ENCODE results near the gene ABCC4.

- TF ChIP-seq NBN (conservative IDR thresholded peaks at IDR 0.05), result no peak
- no peak for TF ChIP-seq HDAC6 (IDR thresholded peaks at IDR 0.05; ENCODE audit: low read depth, low read length)
- TF ChIP-seq NFYB (CRISPR knock-in tag; IDR thresholded peaks at IDR 0.05), result no peak
- TF ChIP-seq SIN3A (IDR thresholded peaks at IDR 0.05; ENCODE audit: borderline replicate concordance, low read depth, low read length), result no peak
- no peak for TF ChIP-seq FOXA3 (CRISPR knock-in tag; IDR thresholded peaks at IDR 0.05)
- no peak for TF ChIP-seq NFIC (IDR thresholded peaks at IDR 0.05; ENCODE audit: low read length)
- no peak for TF ChIP-seq MAFF (IDR thresholded peaks at IDR 0.05; ENCODE audit: low read depth, low read length)
- TF ChIP-seq POLR2A (IDR thresholded peaks at IDR 0.05; ENCODE audit: insufficient read depth in 1 of 2, low read depth in 2 of 2, low read length in 2 of 2), result no peak
- no peak for TF ChIP-seq ZNF660 (CRISPR knock-in tag; IDR thresholded peaks at IDR 0.05; ENCODE audit: borderline replicate concordance, low read depth)
- no peak for TF ChIP-seq ZNF280D (CRISPR knock-in tag; IDR thresholded peaks at IDR 0.05)
Measured at GRCh38 chr13:95113601-95114000, 187.7 kb downstream of the ABCC4 start.

Data from HepG2 (cell line).